ENCODE data around the gene CASZ1. TPM values are rescaled to one million over a fixed set of nuclear protein-coding genes. Genes with fewer than 3 reads are reported as not detected.

CASZ1 gene
- polyA plus RNA-seq, 1 experiment, result 0.64 TPM

- POLR2A ChIA-PET, result no interaction called here
- CTCF ChIA-PET, result no interaction called here
- no peak for DNase-seq (ENCODE audit: low read depth)
- Histone ChIP-seq H3K36me3 (ENCODE audit: control insufficient read depth, insufficient read depth, low read length) (no peaks in the 10 kb centered on the region), H3K27me3 (ENCODE audit: control insufficient read depth, insufficient read depth, low read length) (no peaks in the 10 kb centered on the region), H3K4me3 (ENCODE audit: low read depth, low read length) (no peak overlapping the region)
- TF ChIP-seq CTCF (IDR thresholded peaks at IDR 0.05; ENCODE audit: insufficient read depth, low read depth, low read length), result no peak
Observed at GRCh38 chr1:10658396-10659066, 137.9 kb downstream of the CASZ1 start.

- no peak for TF ChIP-seq CTCF (IDR thresholded peaks at IDR 0.05; ENCODE audit: insufficient read depth, low read depth, low read length)
- H3K36me3 ChIP-seq (ENCODE audit: control insufficient read depth, insufficient read depth, low read length), result no peaks in the 10 kb centered on the region
- ChIA-PET POLR2A (no interaction called here), CTCF (no interaction called here)
- no peak overlapping the region for H3K4me3 ChIP-seq (ENCODE audit: low read depth, low read length)
- no peak for DNase-seq (ENCODE audit: low read depth)
- no peaks in the 10 kb centered on the region for H3K27me3 ChIP-seq (ENCODE audit: control insufficient read depth, insufficient read depth, low read length)
Observed at GRCh38 chr1:10657088-10657847, 139.2 kb downstream of the CASZ1 start.

- ChIA-PET POLR2A (no interaction called here), CTCF (no interaction called here)
- Histone ChIP-seq H3K36me3 (ENCODE audit: control insufficient read depth, insufficient read depth, low read length) (no peaks in the 10 kb centered on the region), H3K27me3 (ENCODE audit: control insufficient read depth, insufficient read depth, low read length) (no peaks in the 10 kb centered on the region), H3K4me3 (ENCODE audit: low read depth, low read length) (no peak overlapping the region)
- no peak for TF ChIP-seq CTCF (IDR thresholded peaks at IDR 0.05; ENCODE audit: insufficient read depth, low read depth, low read length)
- no peak for DNase-seq (ENCODE audit: low read depth)
Observed at GRCh38 chr1:10656431-10656830, 140.0 kb downstream of the CASZ1 start.

GRCh38 chr1:10655002-10655401 lies 141.4 kb downstream of the CASZ1 start:
- ChIA-PET CTCF (no interaction called here), POLR2A (no interaction called here)
- Histone ChIP-seq H3K4me3 (ENCODE audit: low read depth, low read length) (no peak overlapping the region), H3K27me3 (ENCODE audit: control insufficient read depth, insufficient read depth, low read length) (no peaks in the 10 kb centered on the region), H3K36me3 (ENCODE audit: control insufficient read depth, insufficient read depth, low read length) (no peaks in the 10 kb centered on the region)
- no peak for TF ChIP-seq CTCF (IDR thresholded peaks at IDR 0.05; ENCODE audit: insufficient read depth, low read depth, low read length)
- no peak for DNase-seq (ENCODE audit: low read depth)

- DNase-seq (ENCODE audit: low read depth), result no peak
- no peaks in the 10 kb centered on the region for H3K36me3 ChIP-seq (ENCODE audit: control insufficient read depth, insufficient read depth, low read length)
- CTCF ChIA-PET, result no interaction called here
- POLR2A ChIA-PET, result no interaction called here
- H3K27me3 ChIP-seq (ENCODE audit: control insufficient read depth, insufficient read depth, low read length), result no peaks in the 10 kb centered on the region
- H3K4me3 ChIP-seq (ENCODE audit: low read depth, low read length), result no peak overlapping the region
- TF ChIP-seq CTCF (IDR thresholded peaks at IDR 0.05; ENCODE audit: insufficient read depth, low read depth, low read length), result no peak
Observed at GRCh38 chr1:10653370-10654125, 142.9 kb downstream of the CASZ1 start.
